Dermis microvascular lymphatic vessel endothelial cell (primary cell): ENCODE measurements around the gene DSTN. TPM values are rescaled to one million over a fixed set of nuclear protein-coding genes. Genes with fewer than 3 reads are reported as not detected.
A peak's percentile ranks its signal among the peaks of the same experiment; 100 is the strongest.

Source experiments
- DNase-seq, 2 donors: peaks; one replicate each; pipeline versions ENCODE4 v3.0.0 to v3.0.0-alpha.2; 2010; ENCODE audit warnings: low read depth in 2 of 2
- total RNA-seq: library from RNA; depleted of rRNA; stranded (reverse); fragments of >200 nt; gene quantifications from 2 replicates; pipeline ENCODE4 v1.2.1, GENCODE V29; 2014

The DSTN gene
- total RNA-seq, 1 donor from 2014 or later: 110 TPM

DNA sequence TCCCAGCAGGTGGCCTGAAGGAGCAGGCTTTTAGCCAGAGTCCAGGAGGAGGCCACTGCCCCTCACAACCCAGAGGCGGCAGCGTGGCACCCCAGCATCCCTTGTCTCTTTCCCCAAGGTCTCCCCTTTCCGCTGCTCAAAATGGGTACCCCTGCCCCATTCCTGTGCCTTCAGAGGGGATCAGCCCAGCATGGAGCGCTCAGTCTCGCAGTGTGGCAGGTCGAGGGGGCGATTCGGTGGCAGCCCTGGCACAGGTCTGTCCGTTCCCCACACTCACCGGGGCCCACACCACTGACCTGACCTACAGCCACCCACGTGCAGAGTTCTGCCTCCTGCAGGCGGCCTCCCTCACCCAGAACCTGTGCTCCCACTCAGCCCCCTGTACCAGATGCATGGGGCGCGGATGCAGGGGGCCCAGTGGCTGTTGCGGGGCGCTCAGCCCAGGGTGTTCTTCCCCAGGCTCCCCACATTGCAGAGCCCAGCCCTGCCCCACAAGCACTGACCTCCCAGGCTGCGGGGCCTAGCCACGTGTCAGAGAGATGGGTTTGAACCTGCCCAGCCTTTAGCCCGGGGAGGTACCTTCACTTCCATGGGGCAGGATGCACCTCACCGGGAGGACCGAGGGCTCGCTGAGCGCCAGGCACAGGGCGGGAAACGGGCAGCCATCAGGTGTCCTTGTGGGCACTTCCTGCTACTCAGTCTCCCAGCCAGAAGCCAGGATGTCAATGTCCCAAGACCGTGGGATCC is 41.8 kb downstream of the DSTN start:
- peak in 1 of 2 donors; percentile 39 for DNase-seq

DNA sequence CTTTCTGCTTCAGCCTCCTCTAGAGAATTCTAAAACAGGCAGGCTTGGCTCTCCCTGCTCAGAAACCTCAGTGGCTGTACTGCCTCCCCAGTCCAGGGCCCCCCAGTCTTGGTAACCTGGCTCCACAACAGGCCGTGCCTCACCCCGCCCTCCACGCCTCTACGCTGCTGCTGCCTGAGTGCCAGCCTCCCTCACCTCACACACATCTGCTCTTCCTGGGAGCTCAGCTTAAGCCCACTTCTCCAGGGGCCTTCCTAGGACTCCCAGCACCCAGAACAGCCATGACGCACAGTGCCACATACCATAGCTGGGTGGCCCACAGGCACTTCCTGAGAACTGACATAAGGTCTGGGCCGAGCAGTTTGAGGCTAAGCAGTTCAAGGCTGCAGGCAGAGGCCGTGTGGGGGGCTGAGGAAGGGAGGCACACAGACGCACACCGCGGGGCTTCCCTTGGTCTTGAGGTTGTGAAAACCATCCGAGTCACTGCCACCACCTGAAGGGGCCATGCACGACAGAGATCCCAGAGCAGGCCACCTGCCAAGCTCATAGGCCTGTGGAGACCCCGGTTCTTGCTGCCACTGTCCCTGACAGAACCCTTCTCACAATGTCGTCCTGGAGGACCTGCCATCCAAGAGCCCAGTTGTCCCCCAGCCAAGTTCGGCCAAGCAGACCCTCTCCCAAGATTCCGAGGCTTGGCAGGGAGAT is 42.6 kb downstream of the DSTN start:
- peak in 1 of 2 donors; percentile 39 for DNase-seq

DNA sequence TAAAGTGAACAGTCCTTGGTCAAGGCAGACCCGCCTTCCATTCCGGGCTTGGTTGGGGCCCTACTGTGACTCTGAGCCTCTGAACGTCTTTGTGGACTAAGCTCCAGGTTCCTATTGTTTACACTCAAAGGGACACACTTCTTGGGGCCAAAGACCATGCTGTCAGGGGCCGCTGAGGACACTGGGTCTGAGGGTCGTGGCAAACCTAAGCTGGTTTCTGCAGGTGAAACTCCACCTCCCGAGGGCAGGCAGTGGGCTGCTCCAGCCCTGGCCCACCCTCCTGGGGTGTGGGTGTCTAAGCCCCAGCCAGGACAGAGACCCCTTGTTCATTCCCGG is 43.1 kb downstream of the DSTN start:
- no peak for DNase-seq

DNA sequence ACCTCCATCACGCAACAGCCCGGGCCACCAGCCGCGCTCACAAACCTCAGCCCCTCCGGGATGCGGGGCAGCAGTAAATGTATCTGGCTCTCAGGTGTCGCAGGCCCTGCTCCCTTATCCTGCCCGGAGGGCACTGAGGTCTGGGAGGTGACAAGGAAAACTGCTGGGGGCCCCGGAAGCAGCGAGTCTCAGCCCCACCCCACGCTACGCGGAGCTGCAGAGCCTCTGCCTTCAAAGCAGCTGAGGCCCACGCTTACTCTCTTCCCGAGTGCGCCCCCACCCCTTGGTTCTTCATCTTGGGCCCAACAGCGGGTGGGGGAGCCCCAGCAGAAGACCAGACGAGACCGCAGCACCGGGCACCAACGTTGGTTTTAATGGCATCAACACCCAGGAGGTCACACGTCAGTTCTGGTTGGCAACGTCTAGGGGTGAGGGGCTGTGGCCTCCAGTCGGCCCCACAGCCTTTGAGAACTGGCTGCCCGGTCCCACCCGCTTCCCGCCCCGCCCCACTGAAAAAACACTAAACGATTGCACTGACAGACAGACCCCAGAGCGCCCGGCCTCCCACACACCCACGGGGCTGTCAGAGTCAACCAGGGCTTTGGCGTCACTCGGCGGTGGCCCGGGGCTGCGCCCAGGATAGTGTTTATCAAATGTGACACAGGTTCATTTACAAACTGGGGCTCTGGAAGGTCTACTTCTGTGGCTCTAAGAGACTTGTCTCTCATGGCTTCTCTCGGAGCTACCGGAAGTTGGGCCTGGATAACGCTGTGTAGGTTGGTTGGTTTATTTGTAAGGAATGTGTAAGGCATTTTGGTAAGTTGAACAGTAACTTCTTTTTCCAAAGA is 43.7 kb downstream of the DSTN start:
- no peak for DNase-seq

DNA sequence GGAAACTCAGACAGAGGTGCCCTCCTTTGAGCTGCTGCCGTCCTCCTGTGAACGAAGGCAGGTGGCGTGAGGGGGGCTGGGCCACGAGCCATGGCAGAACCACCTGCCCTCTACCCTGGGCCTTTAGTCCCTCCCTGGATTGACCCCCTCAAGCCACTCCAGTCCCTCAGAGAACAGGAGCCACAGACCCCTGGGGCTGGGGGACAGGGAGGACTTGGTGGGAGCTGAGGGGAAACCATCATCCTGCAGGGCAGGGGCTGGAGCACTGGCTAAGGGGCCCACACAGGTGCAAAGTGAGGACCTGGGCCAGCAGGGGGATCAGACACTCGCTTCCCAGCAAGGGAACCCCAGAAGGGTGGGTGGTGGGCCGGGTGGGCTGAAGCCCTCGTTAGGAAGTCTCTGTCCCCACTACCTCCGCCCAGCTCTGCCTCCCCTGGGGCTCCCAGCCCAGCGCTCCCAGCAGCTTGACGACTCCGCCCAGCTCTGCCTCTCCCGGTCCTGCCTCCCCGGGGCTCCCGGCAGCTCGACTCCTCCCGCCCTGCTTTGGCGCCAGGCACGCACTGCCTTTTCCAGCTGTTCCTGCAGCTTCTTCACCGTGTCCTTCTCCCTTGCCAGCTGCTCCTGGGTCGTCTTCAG is 44.4 kb downstream of the DSTN start:
- no peak for DNase-seq

DNA sequence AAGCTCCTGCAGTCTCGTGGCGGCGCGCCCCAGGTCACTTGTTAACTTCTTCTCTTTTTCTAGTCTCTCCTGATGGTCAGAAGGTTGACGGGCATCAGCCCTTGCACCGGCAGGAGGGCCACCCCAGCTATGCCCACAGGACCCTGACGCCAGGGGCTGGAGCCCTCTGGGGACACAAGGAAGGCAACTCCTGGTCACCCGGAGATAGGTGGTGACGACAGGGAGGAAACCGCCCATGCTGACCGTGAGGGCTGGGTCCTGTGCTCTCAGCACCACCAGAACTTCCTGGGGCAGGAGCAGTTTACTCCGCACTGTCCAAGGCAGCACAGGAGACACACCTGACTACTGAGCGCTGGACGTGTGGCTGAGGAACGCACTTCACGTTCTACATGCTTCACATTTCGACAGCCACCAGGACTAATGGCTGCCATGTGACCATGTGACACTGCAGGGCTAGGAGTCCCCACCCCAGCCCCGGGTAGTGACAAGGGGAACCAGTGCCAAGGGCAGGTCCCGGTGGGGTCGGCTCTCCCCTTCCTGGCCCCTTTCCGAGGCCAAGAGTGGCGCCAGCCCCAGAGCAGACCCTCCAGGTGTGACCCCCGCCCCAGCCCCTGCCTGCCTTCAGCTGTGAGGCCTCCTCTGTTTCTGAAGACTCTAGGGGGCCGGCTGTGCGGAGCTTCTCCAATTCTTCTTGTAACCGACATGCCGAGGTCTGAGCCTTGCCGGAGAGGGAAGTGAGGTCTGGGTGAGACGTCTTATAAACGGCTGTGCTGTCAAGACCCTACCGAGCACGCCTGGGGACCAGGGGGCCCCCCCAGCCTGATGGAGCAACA is 45.2 kb downstream of the DSTN start:
- no peak for DNase-seq

DNA sequence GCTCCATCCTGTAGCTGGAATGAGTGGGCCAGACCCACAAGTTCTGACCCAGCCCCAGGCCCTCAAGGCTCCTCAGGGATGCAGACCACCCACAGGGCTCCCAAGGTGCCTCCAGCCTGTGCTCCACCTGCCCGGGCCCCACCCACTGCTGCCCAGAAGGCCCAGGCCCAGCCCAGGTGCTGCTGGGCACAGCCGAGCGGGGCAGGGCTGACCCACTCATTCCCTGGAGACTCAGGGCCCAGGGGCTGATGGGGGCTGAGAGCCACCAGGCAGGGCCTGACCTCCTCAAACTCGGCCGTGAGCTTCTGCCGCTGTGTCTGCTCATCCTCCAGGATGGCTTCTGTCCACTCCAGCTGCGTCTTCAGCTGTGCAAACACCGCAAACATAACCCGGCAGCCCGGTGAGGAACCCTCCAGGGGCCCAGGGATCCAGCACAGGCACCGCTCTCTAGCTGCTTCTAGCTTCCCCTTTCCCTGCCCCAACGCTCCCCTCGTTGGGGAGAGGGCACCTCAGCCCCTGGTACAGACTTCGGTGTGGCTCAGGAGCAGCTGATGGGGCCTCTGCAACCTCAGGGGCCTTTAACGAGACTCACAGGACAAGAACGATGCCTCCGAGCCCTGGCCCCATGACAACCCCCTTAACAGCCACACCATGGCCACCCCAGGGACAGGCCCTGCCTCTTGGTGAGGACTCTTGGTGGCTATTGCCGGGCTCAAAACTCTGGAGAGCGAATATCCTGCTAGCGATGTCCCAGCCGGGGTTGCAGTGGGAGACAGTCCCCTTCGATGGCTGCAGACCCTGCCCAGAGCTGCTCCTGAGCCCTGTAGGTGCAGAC is 46.0 kb downstream of the DSTN start:
- no peak for DNase-seq

DNA sequence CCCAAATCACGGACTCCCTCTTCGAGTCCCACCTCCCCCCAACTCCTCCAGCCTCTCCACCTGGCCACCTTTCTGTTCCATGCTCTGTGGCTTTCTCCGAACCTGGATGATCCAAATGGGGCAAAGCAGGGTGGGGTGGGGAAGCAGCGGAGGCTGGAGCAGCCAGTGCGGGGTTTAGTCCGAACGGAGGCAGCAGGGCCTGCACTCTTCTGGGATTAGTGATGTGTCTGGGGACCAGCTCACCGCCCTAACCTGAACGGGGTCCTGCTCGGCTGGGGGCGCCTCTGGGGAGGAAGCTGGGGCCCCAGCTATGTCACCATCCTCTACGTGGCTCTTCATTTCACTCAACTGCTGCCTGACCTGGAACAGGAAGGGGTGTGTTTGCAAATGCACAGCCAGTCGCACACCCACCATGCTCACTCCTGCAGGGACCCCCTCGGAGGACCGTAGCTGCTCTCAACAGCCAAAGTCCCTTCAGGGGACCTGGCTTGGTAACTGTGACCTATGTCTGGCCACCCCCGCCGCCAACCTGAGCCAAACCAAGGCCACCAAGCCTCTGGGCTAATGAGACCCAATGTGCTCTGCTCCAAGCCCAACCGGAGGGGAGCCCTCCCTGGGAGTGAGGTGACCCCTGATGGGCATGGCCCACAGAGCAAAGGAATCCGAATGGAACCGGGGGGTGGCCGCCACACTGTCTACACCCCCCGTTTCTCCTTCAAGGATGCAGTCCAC is 46.8 kb downstream of the DSTN start:
- DNase-seq: no peak

DNA sequence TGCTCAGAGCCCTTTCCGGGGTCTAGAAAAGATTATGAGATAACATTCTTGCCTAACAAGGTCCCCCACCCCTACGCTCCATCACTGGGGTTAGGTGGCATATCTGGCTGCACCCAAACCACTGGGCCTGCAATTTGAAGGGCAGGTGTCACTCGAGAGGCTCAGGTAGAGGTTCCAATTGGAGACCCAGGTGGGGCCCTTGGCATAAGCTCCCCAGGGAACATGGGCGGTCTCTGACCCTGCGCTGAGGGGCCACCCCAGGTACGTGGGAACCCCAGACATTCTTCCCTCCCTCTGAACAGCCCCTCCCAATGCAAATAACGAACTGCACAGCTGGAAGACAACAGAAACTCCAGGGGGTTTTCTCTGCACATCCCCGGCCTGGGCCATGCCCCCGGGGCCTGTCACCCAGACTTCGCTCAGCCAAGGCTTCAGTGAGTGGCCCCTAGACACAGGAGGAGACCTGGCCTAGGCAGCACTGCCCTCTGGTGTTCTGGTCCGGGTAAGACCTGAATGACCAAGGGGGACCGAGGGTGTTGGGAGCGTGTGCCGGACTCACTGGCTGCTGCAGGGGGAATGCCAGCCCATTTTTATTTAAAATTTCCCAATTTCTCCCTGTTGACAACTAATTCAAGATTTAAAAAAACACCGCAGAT is 47.5 kb downstream of the DSTN start:
- DNase-seq: peak; percentile 16 to 41

DNA sequence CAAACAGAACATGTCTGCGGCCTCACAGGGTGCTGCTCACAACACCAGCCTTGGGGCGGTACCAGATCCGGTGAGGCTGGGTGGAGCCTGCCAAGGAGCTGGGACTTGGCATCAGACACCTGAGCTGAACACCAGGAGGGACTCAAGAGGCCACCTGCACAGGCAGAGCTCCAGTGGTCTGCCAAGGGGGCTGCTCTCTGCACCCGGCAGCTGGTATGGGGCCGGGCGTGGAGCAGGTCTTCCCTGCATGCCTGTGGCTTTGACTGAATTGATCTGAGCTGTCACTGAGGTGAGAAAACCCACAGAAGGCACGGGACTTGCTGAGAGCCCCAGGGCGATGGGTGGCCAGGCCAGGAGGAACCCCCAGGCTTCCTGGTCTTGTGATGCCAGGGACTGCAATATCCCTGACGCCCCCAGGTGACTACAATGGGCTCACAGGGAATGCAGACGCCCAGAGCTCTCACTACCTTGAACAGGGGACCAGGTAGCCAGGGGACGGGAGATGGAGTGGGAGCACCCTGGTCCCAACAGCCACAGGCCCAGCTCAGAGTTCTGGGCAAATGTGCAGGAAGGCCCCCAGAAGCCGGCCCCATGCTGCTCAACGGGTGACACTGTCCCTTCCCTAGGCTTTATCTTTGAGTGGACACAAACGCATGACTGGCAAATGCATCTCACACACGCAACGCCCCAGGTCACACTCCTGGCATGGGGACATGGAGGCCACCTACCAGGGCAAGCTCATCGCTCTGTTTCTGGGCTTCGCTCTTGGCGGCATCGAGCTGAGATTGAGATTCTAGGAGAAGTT is 48.2 kb downstream of the DSTN start:
- no peak for DNase-seq

DNA sequence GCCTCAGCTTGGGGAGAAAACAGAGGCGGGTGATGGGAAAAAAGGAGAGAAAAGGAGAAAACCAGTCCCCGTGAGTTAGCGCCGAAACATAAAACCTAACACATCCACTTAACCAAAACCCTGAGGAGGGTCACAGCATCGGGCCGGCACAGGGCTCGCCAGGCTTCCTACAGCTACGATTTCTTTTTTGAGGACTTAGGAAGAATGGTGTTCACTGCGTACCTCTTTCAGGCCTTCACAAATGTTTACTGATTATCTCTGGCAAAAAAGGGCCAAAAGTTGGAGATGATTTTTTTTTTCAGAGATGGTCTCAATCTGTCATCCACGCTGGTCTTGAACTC is 48.8 kb downstream of the DSTN start:
- no peak for DNase-seq

DNA sequence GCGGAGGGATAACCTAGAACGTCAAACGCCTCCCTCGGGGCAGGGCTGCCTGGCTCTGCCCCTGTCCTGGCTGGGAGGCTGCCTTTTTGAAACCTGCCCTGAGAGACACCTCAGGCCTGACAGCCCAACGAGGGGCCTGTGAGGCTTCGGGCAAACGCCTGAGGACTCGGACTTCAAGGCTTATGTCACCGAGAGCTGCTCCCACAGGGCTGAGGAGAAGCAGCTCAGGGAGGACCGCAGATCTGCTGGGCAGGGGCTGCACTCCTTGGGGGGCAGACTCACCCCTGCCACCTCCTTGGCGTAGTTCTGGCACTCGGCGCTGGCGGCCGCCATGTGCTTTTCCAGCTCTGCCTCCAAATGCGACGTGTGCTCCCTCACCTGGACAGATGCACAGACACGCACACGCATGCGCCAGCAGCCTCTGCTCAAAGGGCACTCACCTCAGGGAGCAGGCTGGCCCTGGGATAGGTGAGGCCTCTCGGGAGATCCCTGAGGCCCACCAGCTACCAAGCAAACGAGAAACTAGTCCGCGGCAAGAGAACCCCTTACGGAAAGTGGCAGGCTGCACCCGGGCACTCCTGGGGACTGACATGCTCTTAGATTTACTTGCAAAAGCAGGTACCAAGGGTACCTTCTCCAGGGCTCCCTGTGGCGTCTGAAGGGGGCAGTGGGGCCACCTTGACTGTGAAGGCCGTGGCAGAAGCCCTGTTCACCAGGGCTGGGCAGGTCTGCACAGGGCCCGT is 49.6 kb downstream of the DSTN start:
- no peak for DNase-seq

DNA sequence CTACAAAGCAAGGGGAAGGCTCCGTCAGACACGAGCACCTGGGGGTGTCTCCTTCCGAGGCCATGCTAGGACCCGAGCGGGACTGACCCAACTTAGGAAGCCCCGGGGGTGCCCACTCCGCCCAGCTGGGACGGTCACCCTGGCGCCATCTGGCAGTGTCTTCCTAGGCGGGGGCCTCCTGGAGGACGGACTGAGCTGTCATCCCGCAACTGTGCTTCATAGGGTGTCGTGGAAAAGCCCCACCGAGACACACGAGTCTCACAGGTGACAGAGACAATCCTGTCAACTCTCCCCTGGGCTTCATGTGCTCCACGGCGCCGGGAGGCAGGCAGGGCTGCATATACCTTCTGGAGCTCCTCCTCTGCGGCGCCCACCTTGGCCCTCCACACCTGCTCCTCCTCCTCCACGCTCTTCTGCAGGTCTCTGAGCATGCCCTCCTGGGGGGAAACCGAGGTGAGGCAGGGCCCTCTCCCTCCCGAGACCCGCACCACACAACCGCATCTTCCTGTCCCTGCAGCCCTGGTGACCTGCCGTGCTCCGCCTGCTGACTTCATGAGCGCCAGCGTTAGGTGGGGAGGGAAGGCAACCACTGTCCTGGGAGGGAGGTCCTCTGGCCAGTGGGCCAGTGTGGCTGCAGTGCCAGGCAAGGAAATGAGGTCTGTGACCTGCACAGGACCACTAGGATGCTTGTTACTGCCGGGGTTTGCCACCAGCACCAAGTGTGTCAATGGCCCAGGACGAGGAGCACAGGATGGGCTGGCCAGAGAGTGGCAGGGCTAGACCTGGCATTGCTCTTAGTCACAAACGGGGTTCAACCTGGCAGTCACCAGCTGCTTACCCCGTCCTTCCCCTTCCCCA is 50.7 kb downstream of the DSTN start:
- DNase-seq: no peak

DNA sequence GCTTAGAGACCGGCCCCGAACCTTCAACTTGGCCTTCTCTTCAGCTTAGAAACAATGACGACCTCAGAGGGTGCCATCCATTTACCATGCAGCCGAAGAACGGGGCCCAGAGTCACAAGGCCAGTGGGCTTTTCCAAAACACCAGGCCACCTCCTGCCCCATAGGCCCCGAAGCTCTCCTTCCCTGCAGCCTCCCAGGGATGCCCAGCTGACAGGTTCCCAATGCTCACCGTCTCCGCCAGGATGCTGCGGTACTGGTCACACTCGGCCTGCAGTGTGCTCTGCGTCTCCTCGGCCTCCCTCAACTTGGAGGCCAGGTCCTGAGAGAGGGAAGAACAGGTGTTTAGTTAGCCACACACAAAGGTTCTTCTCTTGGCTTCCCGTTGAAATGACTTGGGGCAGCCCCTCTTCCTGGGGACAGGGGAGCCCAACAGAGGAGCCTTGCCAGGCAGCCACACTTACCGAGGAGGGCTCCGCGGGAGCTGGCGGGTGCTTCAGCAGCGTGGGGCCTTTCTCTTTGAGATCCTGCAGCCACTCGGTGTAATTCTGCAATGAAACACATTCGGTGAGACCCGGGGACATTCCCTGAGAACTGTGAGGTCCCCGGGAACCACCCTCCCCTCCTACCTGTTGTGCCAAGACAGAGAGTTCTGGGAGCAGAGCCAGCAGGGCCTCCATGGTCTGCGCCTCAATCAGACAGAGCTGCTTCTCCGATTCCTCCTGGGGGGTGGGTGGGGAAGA is 51.5 kb downstream of the DSTN start:
- DNase-seq: no peak

DNA sequence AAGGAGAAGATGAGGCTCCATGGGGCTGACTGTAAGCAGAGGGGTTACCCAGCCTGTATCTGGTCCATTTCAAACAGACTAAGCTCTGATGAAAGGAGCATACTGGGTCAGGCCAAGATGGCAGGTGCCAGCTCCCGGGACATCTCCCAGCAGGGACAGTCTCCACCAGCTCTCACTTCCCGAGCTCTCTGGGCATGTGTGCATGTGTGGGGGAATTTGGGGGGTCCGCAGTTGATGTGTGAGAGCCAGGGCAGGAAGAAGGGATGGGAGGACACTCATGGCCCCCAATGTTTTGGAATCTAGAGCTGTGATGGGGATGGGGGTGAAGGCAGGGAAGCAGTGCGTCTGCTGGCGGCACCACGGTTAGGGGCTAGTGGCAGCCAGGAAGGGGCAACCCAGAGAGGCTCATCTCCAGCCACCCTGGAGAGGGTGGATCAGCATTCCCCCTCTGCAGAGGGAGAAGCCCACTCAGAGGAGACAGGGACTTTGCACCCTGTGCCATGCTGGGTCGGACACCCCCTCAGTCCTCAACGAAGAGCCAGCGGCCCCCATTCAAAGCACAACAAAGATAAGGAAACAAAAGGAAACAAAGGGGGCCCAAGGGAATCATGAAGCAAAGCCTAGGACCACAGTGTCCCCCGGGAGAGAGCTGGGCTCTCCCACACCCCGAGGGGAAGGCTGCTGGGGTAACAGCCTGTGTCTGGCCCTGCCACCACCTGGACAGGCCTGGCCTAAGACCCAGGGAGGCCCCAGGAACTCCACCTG is 52.4 kb downstream of the DSTN start:
- no peak for DNase-seq
